Adrenal gland (tissue), 5 donors: ENCODE results near the gene CCDC6.

ENCODE experiments used
- POLR2A ChIP-seq, 2 donors: fragments of 450-650 bp; IDR thresholded peaks; one replicate each; pipeline ENCODE4 v1.6.1; 2017; ENCODE audit warnings: antibody characterized with exemption in 2 of 2, mild to moderate bottlenecking in 2 of 2, moderate library complexity in 1 of 2
- TF ChIP-seq, protein P1 (sequence below), 6 experiments: fragments of 450-650 bp in 4 of 6; fragments of 200-600 bp in 2 of 6; sonication (generic) in 1 of 6; IDR thresholded peaks; 1 replicate in 5 of 6; 2 replicates in 1 of 6; pipeline versions ENCODE4 v1.5.1 to v1.8.0; 2016 to 2021; ENCODE audit warnings: antibody characterized with exemption in 6 of 6, mild to moderate bottlenecking in 2 of 6, moderate library complexity in 1 of 6
- donor health status: DM: no; HTN: no; CAD: no.

GRCh38 chr10:59878915-59879314, 27.4 kb downstream of the CCDC6 start:
- TF ChIP-seq, protein P1, sequence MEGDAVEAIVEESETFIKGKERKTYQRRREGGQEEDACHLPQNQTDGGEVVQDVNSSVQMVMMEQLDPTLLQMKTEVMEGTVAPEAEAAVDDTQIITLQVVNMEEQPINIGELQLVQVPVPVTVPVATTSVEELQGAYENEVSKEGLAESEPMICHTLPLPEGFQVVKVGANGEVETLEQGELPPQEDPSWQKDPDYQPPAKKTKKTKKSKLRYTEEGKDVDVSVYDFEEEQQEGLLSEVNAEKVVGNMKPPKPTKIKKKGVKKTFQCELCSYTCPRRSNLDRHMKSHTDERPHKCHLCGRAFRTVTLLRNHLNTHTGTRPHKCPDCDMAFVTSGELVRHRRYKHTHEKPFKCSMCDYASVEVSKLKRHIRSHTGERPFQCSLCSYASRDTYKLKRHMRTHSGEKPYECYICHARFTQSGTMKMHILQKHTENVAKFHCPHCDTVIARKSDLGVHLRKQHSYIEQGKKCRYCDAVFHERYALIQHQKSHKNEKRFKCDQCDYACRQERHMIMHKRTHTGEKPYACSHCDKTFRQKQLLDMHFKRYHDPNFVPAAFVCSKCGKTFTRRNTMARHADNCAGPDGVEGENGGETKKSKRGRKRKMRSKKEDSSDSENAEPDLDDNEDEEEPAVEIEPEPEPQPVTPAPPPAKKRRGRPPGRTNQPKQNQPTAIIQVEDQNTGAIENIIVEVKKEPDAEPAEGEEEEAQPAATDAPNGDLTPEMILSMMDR (IDR thresholded peaks at IDR 0.05) = no peak
- TF ChIP-seq POLR2A (IDR thresholded peaks at IDR 0.05) = no peak
